Smooth muscle cell of the brain vasculature (primary cell): ENCODE measurements around the gene GPR39.

ENCODE experiments used
- DNase-seq: peaks from one replicate; pipeline ENCODE4 v3.0.0-alpha.2; 2012; ENCODE audit warnings: low read depth, low spot score

Gene GPR39

DNA sequence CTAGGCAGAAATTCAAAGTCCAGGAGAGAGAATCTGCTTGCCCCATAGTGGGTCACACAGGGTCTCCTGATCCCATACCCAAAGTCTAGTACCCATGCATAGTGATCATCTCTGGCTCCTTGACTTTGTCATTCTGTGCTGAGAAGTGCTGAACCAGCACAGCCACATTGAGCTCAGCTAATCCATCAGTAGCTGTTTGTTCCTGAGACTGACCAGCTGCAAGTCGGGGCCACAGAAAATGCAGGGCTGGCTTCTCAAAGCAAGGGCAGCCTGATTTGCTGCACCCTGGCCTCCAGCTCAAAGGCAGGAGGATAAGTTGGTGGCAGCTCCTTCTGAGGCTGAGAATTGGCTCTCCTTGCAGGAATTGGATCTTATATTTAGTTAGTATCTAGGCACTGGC, 181.2 kb downstream of the GPR39 start:
- no peak for DNase-seq

DNA sequence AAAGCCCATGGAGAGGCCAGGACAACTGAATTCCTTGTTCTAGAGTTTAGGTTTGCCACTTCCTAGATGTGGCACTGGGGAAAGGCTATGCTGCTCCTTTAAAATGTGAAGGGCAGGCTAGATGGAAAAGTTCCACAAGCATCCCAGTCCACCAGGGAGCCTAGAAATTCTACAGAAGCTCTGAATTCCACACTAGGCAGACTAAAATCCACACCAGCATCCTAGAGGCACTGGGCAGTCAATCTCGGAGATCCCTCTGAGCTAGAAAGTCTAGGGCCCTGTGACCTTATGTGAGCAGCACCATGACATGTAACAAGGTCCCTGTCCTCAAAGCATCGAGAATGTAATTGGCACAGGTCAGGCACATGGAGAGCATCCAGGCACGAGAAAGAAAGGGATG, 181.9 kb downstream of the GPR39 start:
- DNase-seq = no peak

DNA sequence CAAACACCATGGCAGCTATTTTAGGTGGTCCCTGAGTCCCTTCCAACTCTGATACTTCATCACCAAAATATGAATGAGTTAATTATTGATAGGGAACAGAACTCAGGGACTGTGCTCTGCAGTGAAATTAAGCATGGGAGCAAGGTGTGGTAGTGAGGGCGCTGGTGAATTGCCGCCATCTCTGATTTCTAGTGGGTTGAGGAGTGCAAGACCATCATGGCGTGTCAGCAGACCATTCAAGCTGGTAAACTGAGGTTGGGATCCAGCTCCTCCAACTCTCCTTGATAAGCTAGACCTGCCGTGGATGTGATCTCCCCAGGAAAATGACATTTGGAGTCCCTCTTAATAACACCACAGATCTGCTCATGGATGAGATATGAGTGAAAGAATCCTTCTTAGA, 183.0 kb downstream of the GPR39 start:
- DNase-seq = no peak

DNA sequence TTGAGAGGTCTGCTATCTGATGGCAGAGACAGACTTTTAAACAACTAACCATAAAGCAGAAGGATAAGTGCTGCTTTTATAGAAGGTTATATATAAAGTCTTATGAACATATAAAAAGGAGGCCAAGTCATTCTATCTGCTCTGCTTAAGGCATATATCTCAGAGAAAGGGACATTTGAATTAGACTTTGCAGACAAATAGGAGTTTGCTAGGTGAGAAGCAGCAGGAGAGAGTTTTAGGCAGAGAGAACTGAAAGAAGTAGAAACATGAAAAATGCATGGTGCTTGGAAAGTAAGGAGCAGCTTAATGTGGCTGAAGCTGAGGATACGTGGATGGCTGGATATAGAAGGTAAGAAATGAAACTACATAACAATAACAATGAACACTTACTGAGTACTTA, 188.0 kb downstream of the GPR39 start:
- DNase-seq = no peak

DNA sequence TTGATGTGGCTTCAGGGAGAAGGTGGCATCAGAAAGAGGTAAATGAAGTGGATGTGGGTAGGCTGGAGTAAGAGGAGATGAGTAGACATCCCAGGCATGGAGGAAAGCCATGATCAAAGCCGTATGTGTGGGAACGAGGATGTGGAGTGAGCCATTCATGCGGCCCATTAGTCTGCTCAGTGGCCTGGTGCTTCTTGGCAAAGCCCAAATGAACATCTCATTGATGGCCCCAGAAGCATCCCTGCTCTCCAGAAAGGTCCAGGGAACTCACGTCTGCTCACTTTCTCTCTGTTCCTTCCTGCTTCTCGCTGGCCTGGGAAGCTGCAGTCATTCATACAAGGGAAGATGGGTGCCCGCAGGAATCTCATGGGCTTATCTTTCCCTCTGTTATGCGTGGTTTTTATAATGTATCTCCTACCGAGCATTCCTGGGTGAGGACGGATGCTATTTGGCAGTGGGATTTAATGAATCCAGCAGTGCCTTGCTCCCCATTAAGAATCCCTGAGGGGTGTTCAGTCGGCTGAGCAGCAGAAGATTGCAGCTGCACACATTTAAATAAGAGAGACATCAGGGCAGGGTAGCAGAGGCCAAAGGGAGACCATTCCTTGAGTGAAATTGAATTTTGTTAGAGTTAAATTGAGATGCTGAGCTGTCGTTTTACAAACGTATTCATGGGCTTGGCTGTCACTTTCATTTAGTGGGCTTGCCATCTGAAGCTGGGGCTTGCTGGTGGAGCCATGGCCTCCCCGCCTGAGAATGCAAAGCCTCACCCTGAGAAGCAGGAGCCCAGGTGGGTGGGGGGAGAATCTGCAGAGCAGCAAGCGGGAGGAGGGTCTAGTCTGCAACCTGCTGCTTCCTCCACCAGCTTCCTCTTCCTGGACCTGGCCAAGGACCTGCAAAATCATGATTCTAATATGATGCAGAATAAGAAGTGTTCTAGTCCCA, 188.9 kb downstream of the GPR39 start:
- DNase-seq = no peak

DNA sequence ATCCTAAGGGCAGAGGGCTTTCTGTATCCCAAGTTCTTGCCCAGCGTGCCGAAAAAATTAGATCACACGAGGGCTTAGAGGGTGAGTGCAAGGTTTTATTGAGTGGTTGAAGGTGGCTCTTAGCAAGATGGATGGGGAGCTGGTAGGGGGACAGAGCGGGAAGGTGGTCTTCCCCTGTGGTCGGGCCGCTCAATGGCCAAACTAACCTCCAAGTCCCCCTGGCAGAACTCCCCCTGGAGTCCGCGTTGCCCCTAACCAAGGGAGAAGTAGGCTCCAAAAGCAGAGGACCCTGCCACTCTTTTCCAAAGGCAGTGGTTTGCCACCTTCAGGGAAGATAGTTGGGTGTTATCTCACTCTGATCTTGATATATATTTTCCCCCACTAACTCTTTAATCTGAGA, 190.0 kb downstream of the GPR39 start:
- DNase-seq = no peak

DNA sequence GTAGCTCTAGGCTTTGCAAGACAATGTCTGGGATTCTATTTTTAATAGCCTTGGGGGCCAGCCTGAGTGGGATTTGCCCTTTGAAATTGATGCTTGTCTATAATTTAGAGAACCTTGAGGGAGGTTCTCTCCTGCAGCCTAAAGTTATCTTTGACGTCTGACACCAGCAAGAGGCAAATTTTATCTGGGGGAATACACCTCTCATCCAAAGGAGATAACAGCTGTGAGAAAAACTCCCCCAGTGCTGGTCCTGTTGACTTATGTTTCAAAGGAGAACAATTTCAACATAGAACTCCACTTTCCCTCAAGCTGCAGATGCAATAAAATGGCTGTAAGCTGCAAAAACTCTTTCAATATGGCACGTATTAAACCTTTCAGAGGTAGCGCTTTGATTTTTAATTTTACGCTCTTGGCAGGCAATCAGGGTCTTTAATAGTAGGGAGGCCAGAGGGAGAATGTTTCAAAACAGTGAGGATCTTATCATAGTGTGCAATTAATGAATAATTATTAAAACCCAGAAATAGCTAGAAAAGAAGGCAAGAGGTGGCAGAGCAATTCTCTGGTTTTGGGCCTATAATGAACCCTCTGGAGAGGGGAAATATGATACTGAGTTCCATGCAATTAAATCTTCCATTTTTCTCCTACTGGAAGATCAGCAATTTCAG, 191.0 kb downstream of the GPR39 start:
- no peak for DNase-seq

DNA sequence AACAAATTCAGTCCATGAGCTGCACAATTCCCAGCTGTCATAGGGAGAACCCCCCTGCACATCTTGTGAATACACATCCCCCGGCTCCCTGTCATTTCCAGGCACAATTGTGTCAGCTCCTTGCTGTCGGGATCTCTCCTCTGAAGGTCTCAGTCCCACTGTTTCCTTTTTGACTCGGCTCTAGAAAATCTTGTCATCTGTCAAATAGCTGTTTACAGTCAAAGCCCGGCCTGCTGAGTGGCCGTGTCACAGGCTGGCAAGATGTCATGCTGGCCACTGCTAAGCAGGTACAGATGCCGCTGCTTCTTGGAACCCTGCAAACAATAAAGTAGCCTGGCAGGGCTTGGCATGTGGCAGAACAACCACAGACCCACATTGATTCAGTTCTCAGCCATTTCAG, 191.7 kb downstream of the GPR39 start:
- DNase-seq = no peak

DNA sequence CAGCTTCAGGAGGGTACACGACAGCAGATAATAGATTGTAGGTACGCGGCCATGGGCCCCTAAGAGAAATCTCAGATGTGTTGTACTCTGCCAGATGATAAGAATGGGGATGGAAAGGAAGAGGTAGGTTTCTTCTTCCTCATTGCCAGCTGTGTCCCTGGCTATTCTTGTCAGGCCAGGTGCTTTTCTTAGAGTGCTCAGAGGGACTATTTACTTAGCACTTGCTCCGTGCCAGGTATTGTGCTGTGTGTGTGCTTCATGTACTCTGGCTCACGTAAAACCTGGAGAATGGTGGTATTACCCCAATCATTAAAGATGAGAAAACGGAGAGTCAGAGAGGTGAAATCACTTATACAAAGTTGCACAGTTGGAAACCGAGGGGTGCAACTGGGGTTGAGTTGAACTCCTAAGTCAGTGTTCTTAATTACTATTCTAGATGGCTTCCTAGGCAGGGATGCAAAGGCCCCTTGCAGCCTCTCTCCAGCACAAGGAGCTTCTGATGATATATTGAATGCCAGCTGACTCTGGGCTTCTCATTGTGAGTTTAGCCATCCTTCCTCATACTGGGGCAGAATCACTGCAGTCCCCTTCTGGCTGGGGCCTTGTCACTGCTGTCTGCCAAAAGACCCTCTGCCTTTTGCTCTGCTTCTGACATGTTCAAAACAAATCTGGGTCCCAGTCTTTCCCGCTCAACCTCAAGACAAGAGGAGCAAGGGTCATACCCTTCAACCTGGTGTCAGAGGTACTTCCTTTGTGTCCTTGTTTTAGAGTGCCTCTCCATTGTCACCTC, 192.7 kb downstream of the GPR39 start:
- no peak for DNase-seq

DNA sequence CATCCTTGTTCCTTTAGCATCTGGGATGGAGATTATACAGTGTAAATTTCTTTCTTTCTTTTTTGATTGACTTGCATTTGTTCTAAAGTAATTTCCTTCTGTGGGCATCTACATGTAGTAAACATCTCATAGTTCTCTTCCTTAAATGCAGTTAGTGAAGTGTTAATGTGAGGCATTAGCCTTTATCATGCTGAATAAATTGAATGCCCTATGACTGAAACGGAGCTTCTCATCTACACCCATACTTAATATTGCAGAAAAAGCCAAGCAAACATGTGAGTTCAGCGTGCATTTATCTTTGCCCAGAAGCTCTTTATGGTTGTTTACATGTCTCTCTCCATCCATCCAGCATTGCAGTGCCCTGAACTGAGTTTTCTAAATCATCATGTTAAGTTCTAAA, 195.1 kb downstream of the GPR39 start:
- no peak for DNase-seq

DNA sequence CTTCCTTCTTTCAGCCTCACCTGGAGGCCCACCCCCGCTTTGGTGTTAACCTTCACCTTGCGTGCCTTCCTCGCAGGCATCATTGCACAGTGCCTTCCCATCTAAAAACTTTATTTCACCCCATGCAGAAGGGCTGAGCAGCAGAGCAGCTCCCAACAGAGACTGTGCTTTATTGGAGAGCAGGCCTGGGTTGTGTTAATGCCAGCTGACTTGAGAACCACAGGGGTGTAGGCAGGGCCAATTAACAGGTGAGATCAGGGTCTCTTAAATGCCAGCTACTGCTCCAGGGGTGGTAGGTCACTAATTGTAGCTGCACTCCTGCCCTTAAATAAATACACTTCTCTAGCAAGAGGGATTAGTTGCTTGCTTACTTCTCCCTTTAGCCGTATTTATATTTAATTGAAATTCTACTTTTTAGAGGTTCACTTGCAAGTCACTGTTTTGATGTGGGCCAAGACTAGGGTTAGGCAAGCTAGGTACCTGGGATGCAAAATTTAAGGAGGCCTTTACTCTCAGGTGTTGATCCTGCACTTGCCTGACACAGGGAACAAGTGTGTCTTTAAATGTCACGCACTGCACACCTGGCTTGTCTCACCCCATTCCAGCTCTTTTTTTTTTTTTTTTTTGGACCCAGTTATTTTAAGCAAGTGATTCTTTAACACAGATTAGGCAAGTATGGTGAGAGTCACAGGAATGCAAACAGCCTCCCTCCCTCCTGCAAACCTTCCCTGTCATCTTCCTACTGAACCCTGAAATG, 198.9 kb downstream of the GPR39 start:
- no peak for DNase-seq

DNA sequence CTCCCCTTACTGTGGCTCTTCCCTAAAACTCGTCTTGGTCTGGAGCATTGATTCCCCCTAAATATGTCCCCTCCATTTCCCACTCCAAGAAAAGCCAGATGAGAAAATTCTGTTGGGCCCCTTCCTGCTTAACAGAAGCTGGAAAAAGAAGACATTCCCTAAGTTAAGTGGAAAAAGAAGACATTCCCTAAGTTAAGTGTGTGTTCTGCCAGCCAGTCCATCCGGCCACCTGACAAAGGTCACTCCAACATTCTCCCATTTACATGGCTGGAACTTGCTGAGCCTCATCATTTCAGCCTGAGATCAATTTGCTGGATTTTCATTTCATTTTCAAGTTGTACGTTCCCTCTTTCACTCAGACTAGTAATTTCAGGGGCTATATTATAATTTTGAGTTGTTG, 201.4 kb downstream of the GPR39 start:
- DNase-seq = no peak

DNA sequence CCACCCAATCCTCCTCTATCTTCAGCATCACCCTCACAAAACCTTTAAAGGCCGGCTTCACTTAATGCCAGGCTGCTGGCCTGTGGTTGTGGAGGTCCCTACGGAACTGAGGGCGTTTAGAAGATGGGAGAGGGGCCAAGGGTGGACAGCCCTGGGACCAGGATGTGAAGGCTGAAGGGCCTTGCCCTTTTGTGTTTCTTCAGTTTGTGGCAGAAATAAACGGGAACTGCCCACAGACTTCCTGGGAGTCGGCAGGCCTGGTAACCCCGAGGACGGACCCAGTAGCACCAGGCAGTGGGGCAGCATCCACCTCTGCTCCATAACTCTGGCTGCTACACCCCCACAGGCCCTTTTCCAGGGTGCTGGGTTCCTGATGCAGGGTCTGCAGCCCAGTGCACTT, 202.1 kb downstream of the GPR39 start:
- DNase-seq = no peak

DNA sequence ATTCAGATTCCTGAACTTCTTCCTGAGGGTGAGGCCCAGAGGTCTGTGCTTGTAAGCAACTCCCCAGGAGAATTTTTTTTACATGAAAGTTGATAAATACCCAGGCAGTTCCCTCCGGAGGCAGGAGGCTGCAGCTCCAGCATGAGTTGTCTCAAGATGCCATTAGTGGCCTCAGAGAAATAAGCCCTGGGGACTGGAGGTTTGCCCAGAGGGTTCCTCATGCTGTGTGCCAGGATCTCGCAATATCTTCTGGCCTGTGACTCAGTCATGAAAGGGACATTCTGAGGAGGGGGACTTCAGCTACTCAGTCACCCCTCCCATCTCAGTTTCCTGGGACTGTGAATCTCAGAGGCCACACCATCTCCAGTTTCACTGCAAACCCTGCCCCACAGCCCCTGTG, 203.5 kb downstream of the GPR39 start:
- DNase-seq = no peak

DNA sequence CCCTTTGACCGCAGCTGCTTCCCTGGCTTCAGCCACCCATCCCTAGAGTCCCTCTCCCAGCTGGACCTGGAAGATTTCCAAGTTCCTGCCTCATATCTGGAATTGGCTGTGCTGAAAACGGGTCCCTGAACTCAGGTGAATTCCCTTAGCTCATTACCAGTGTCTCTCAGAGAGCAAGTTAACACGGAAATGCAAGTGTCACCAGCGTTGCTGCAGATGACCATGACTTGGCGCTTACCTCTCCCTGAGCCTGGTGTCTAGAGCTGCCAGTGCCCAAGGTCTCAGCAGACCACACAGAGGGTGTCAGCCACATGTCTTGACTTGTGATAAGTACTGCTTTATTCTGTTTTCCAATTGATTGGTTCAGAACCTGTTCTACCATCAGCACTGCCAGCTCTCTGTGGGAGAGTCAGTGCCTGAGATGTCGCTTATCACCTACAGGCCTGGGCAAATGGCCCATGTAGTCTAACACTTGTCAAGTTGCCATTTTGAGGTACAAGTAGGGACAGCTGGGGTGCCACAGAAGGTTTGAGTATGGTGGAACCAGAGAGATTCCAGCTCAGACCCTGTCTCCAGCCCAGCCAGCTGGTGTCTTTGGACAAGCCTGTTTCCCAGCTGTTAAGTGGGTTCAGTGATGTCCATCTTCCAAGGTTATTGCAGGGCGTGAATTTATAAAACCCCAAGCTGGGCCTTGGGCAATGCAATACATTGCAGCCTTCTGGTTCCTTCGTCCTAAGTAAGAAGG, 204.7 kb downstream of the GPR39 start:
- no peak for DNase-seq

DNA sequence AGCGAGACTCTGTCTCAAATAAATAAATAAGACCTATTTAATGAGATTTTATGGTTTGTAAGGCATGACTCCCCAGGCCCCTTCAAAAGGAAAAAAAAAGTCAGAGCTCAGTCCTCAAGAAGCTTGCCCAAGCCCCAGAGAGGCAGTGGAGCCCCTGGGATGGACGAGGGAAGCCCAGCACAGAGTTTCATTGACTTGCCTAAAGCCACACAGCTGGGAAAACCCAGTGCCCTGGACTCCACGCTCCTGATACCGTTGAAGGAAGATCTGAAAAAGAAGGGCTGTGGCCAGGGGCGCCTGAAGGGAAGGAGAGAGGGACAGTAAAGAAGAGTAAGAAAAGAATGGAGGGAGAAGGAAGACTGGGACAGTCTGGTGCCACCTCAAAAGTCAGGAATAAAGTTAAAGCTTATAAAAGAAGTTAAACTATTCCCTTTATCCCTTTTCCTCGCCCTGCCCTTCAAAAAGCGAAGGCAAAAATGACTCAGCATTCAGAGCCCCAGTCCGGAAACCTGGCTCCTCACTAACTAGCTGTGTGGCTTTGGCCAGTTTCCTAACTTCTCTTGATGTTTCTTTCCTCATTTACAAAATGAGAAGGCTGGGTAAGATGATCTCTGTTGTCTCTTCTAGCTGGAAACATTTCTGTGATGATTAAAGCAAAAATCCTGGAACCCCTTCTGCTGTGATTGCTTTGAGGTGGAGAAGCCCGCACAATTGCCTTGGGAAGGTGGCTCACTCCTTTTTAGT, 206.7 kb downstream of the GPR39 start:
- DNase-seq = no peak

DNA sequence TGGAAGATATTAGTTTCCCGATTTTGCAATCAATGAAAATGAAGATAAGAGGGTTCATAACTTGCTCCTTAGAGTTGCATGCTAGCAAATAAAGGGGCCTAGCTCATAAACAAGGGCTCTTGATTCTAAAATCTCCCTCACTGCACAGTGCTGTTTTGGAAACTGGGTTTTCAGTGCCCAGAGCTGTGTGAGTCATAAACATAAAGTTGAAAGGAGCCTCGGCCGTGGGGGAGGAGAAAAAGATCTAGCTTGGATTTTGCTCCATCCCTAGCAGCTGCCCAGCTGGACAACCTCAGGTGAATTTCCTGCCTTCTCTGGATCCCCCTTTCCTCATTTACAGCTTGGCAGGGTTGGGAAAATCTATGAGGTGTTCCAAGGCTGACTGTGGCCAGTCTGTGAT, 210.9 kb downstream of the GPR39 start:
- no peak for DNase-seq

DNA sequence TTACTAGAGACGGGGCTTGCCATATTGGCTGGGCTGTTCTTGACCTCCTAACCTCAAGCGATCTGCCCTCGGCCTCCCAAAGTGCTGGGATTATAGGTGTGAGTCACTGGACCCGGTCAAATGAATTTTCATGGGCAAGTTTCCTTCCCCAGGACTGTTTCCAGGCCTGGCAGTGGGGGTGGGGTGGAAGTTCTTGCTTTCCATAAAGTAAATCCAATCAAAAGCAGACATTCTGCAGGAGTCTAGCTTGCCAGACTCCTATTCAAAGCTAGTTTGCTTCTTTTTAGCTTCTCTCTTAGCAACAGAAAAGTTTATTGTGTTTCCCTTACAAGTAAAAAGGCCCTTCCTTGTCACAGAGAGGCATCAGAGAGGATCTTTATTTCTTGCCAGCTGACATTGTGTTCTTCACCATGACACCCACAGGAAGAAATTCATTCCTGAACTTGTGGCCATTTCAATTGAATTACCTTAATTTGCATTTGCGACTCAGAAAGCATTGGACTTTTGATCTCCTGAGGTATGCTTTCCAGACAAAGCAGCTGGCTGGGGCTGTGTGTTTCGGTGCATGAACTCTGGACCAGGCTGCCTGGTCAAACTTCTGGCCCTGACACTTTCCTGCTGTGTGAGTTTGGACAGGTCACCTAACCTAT, 215.5 kb downstream of the GPR39 start:
- DNase-seq = no peak

DNA sequence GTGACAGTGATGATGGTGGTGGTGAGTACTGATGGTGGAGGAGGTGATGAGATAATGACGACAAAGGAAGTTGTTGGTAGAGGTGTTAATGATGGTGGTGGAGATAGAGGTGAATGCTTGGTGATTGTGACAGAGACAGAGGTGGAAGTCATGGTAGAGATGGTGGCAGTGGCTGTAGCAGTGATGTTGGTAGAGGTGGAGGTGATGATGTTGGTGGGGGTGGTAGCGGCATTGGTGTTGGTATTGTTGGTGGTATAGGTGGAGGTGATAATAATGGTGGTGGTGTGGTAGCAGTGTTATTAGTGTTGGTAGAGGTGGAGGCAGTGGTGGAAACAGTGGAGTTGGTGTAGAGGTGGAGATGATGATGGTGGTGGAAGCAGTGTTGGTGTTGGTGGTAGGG, 217.0 kb downstream of the GPR39 start:
- DNase-seq = no peak

DNA sequence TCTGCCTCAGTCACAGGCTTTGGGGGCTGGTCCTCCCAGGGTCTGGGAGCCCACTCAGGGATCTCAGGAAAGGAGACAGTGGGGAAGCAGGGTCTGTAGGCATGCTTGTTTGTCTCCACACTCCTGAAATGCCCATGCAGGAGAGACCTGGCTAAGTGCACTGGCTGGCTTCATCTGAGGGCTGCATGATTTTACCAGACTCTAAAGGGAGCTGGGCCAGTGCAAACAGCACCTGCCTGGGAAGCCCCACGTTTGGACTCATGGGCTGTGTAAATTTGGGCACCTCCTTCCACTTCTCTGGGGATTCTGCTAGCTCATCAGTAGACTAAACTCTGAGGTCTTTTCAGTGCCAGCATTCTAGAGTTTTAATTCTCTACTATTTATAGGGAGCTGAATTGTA, 219.7 kb downstream of the GPR39 start:
- no peak for DNase-seq
